Stomach smooth muscle (tissue), 2 donors: ENCODE results near the gene MKNK1.
A peak's percentile ranks its signal among the peaks of the same experiment; 100 is the strongest.

ENCODE experiments used
- H3K27ac ChIP-seq: one replicate; pipeline ENCODE4 v1.7.0; 2013; ENCODE audit warnings: mild to moderate bottlenecking, low read length, inconsistent platforms
- H3K27me3 ChIP-seq, 2 donors: one replicate each; pipeline ENCODE4 v1.7.0; 2013; ENCODE audit warnings: low read length in 2 of 2; ENCODE audit not compliant: insufficient read depth in 2 of 2, control insufficient read depth in 1 of 2
- H3K36me3 ChIP-seq, 2 donors: one replicate each; pipeline ENCODE4 v1.7.0; 2013; ENCODE audit warnings: low read length in 2 of 2; ENCODE audit not compliant: control insufficient read depth in 2 of 2, insufficient read depth in 2 of 2
- H3K4me1 ChIP-seq: one replicate; pipeline ENCODE4 v1.7.0; 2013; ENCODE audit warnings: low read length; ENCODE audit not compliant: control insufficient read depth, insufficient read depth
- H3K4me3 ChIP-seq, 2 donors: one replicate each; pipeline ENCODE4 v1.7.0; 2013; ENCODE audit warnings: low read length in 2 of 2
- H3K9ac ChIP-seq, 2 donors: one replicate each; pipeline ENCODE4 v1.7.0; 2013; ENCODE audit warnings: low read length in 2 of 2, mild to moderate bottlenecking in 1 of 2
- H3K9me3 ChIP-seq, 2 donors: one replicate each; pipeline ENCODE4 v1.7.0; 2013; ENCODE audit warnings: low read length in 2 of 2; ENCODE audit not compliant: control insufficient read depth in 2 of 2
- donor health status: healthy.
- donor health status: Pancreatic carcinoma.

Gene MKNK1

DNA sequence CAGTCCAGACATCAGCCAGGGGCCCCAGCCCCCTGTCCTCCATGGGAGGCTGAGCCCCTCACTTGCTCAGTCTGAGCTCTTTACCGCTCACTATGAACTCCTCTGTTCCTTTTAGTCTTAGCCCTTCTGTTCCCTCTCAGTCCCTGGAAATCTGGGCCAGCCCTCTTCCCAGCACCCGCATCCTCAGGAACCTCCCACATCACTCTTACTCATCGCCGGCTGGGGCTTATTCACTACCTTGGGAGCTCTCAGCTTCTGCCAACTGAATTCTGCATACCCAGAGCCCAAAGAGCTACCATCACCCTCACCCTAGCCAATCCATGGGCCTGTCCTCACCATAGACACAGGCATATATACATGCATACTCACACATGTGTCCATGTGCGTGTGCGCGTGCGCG, 64.1 kb downstream of the MKNK1 start:
- Histone ChIP-seq H3K36me3 (no peaks in the 10 kb centered on the region), H3K4me3 (no peak overlapping the region), H3K27me3 (peaks cover 10 to 23% of the 10 kb centered on the region in 2 donors), H3K9me3 (no peaks in the 10 kb centered on the region), H3K4me1 (peaks cover 7% of the 10 kb centered on the region), H3K27ac (no peak overlapping the region), H3K9ac (no peak overlapping the region)

- Histone ChIP-seq H3K9me3 (no peaks in the 10 kb centered on the region), H3K9ac (no peak overlapping the region), H3K27me3 (peaks cover 2 to 5% of the 10 kb centered on the region in 2 donors), H3K27ac (no peak overlapping the region), H3K4me3 (no peak overlapping the region), H3K4me1 (peaks cover 7% of the 10 kb centered on the region), H3K36me3 (no peaks in the 10 kb centered on the region)
Measured at GRCh38 chr1:46538147-46538546, 65.9 kb downstream of the MKNK1 start.

DNA sequence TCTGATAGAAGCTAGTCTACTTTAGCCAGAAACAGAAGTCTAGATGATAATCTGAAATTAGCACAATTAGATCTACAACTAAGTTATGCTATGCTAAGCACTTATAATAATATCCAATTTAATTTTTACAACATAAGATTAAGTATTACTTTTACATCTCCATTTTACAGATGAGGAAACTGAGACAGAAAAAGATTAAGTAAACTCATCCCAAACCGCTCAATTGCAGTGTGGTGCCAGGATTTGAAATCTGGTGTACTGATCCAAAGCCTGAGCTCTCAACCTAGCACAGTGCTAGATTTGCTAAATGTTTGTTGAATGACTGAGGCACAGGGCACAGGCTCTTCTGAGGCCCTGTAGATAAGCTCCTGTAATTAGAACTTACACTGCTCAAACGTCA, 66.4 kb downstream of the MKNK1 start:
- Histone ChIP-seq H3K27ac (no peak overlapping the region), H3K9me3 (no peaks in the 10 kb centered on the region), H3K4me1 (peaks cover 7% of the 10 kb centered on the region), H3K36me3 (no peaks in the 10 kb centered on the region), H3K27me3 (peaks cover 2 to 3% of the 10 kb centered on the region in 2 donors), H3K4me3 (no peak overlapping the region), H3K9ac (no peak overlapping the region)

GRCh38 chr1:46536527-46536926, 67.5 kb downstream of the MKNK1 start:
- peaks cover 7% of the 10 kb centered on the region for H3K4me1 ChIP-seq
- H3K27ac ChIP-seq, result no peak overlapping the region
- no peak overlapping the region for H3K9ac ChIP-seq
- H3K9me3 ChIP-seq, result no peaks in the 10 kb centered on the region
- H3K36me3 ChIP-seq, result no peaks in the 10 kb centered on the region
- peaks cover 2 to 3% of the 10 kb centered on the region in 2 donors for H3K27me3 ChIP-seq
- H3K4me3 ChIP-seq, result no peak overlapping the region

DNA sequence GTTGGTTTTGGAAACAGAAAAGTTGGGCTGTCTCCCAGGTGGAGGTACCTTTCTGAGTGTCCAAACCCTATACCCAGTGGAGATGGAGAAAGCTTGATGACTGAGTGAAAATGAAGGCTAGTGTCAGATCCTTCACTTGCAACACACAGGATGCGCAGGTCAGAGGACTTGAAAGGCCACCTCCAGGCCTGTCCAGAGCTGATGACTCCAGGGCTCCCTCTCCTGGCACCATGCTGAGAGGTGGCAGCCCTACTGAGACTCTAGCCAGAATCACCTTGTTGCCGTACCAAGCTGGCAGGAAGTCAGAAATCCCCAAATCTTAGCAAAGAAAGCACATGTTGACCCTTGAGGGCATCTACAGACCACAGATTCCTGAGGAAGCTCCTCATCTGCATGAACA, 69.0 kb downstream of the MKNK1 start:
- no peak overlapping the region for H3K27ac ChIP-seq
- peaks cover 0 to 2% of the 10 kb centered on the region in 2 donors for H3K27me3 ChIP-seq
- no peak overlapping the region for H3K4me3 ChIP-seq
- no peak overlapping the region for H3K9ac ChIP-seq
- H3K4me1 ChIP-seq, result peaks cover 7% of the 10 kb centered on the region
- no peaks in the 10 kb centered on the region for H3K36me3 ChIP-seq
- H3K9me3 ChIP-seq, result no peaks in the 10 kb centered on the region

GRCh38 chr1:46533179-46533864, 70.7 kb downstream of the MKNK1 start:
- Histone ChIP-seq H3K4me1 (peaks cover 7% of the 10 kb centered on the region), H3K9ac (peak overlapping the region; percentile 41 to 55), H3K4me3 (peak overlapping the region; percentile 52 to 71), H3K27ac (peak overlapping the region; percentile 79), H3K27me3 (peaks cover 2 to 8% of the 10 kb centered on the region in 2 donors), H3K9me3 (no peaks in the 10 kb centered on the region), H3K36me3 (no peaks in the 10 kb centered on the region)

- peaks cover 7% of the 10 kb centered on the region for H3K4me1 ChIP-seq
- H3K27ac ChIP-seq, result peak overlapping the region; percentile 49
- H3K27me3 ChIP-seq, result peaks cover 2 to 12% of the 10 kb centered on the region in 2 donors
- H3K9me3 ChIP-seq, result no peaks in the 10 kb centered on the region
- no peaks in the 10 kb centered on the region for H3K36me3 ChIP-seq
- peak overlapping the region; percentile 5 to 23 for H3K9ac ChIP-seq
- peak overlapping the region in 1 of 2 donors; percentile 71 for H3K4me3 ChIP-seq
Measured at GRCh38 chr1:46532498-46533178, 71.4 kb downstream of the MKNK1 start.

DNA sequence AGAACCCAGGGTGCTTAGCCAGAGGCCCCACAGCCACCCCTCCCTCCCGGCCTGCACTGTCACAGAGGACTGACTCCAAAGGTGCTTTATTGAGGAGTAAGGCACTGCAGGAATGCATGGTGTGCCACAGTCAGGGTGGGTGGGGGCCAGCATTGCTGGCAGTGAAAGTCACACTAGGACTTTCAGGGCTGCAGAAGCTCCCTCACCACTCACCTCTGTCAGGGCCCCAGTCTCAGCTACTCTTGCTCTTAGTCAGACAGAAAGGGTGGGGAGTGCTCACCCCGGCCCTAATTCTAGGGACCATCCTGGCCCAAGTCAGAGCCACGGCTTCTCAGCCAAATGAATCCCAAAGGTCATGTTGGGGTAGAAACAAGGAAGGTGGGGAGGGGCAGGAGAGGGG, 72.0 kb downstream of the MKNK1 start:
- Histone ChIP-seq H3K9ac (peak overlapping the region in 1 of 2 donors; percentile 23), H3K27me3 (peaks cover 5 to 17% of the 10 kb centered on the region in 2 donors), H3K27ac (no peak overlapping the region), H3K36me3 (no peaks in the 10 kb centered on the region), H3K9me3 (no peaks in the 10 kb centered on the region), H3K4me1 (peaks cover 10% of the 10 kb centered on the region), H3K4me3 (no peak overlapping the region)

- H3K27me3 ChIP-seq, result peaks cover 11 to 17% of the 10 kb centered on the region in 2 donors
- H3K27ac ChIP-seq, result no peak overlapping the region
- no peaks in the 10 kb centered on the region for H3K36me3 ChIP-seq
- H3K4me3 ChIP-seq, result no peak overlapping the region
- H3K4me1 ChIP-seq, result peaks cover 10% of the 10 kb centered on the region
- no peak overlapping the region for H3K9ac ChIP-seq
- no peaks in the 10 kb centered on the region for H3K9me3 ChIP-seq
Measured at GRCh38 chr1:46530791-46531409, 73.2 kb downstream of the MKNK1 start.

DNA sequence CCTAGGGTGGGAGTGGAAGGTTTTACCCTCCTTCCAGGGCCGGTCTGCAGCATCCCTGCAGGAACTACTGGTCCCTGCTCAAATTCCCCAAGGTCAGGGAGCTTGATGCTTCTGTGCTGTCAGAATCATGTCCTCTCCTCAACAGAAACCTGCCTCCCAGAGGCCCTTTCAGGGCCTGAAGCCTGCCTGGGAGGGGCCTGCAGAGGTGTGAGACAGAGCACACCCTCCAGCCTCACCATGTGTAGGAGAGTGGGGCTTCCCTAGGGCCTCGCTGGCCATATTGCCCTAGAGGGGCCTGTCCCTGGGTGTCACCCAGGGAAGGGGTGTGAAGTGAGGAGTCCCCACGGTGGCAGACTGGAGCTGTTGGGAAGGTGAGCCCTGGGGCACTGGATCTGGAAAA, 73.8 kb downstream of the MKNK1 start:
- Histone ChIP-seq H3K36me3 (no peaks in the 10 kb centered on the region), H3K4me1 (peaks cover 10% of the 10 kb centered on the region), H3K9ac (no peak overlapping the region)

More for the DNA sequence above, 73.8 kb downstream of the MKNK1 start:
- Histone ChIP-seq H3K4me3 (no peak overlapping the region), H3K9me3 (no peaks in the 10 kb centered on the region), H3K27ac (no peak overlapping the region), H3K27me3 (peaks cover 14 to 23% of the 10 kb centered on the region in 2 donors)
